Transverse colon (tissue), 4 donors: Measurements from ENCODE around the gene C12orf56. TPM values are rescaled to one million over a fixed set of nuclear protein-coding genes. Genes with fewer than 3 reads are reported as not detected.

ENCODE experiments used
- DNase-seq: peaks from one replicate; pipeline ENCODE4 v3.0.0-alpha.2; 2019
- H3K27ac ChIP-seq, 4 donors: fragments of 200-600 bp; sonication (generic); 2 replicates each; pipeline ENCODE4 v1.5.1; 2016 to 2018; ENCODE audit warnings: inconsistent platforms in 4 of 4
- H3K27me3 ChIP-seq: fragments of 200-600 bp; sonication (generic); 2 replicates; pipeline ENCODE4 v1.5.1; 2017; ENCODE audit warnings: inconsistent platforms
- H3K36me3 ChIP-seq, 4 donors: fragments of 200-600 bp; sonication (generic); 2 replicates each; pipeline ENCODE4 v1.5.1; 2017 to 2019; ENCODE audit warnings: inconsistent platforms in 4 of 4
- H3K4me1 ChIP-seq, 4 donors: fragments of 200-600 bp; sonication (generic); 2 replicates each; pipeline ENCODE4 v1.5.1; 2017 to 2020; ENCODE audit warnings: inconsistent platforms in 4 of 4
- H3K4me3 ChIP-seq, 4 donors: fragments of 200-600 bp; sonication (generic); 1 replicate in 1 of 4; 2 replicates in 3 of 4; pipeline versions ENCODE4 v1.5.1 to v1.6.1; 2017 to 2019; ENCODE audit warnings: inconsistent platforms in 4 of 4
- H3K9me3 ChIP-seq, 2 donors: fragments of 200-600 bp; sonication (generic); 2 replicates each; pipeline ENCODE4 v1.5.1; 2017 to 2019; ENCODE audit warnings: inconsistent platforms in 2 of 2
- CTCF ChIP-seq, 5 experiments: fragments of 200-600 bp in 3 of 5; fragments of 450-650 bp in 2 of 5; sonication (generic) in 3 of 5; IDR thresholded peaks; 1 replicate in 2 of 5; 2 replicates in 3 of 5; pipeline ENCODE4 v1.5.1; 2016 to 2017; ENCODE audit warnings: antibody characterized with exemption in 5 of 5, inconsistent platforms in 3 of 5, mild to moderate bottlenecking in 2 of 5, moderate library complexity in 1 of 5
- EP300 ChIP-seq: sonication (generic); formaldehyde crosslinking; IDR thresholded peaks from one replicate; pipeline ENCODE4 v1.6.1; 2017; ENCODE audit warnings: antibody characterized with exemption, low read depth
- POLR2A ChIP-seq: fragments of 450-650 bp; IDR thresholded peaks from one replicate; pipeline ENCODE4 v1.6.1; 2016; ENCODE audit warnings: antibody characterized with exemption, mild to moderate bottlenecking, moderate library complexity
- POLR2AphosphoS5 ChIP-seq, 3 donors: sonication (generic); formaldehyde crosslinking; IDR thresholded peaks; one replicate each; pipeline ENCODE4 v1.6.1; 2016; ENCODE audit warnings: antibody characterized with exemption in 3 of 3
- WGBS, 2 donors: methylation state at CpG; one replicate each; pipeline ENCODE4 v1.1.5; 2018; ENCODE audit warnings: low coverage in 1 of 2; 5-methylcytosine and 5-hydroxymethylcytosine counted together
- in situ Hi-C, 4 donors: fragments of 200-750 bp; cut with MboI; loops; one replicate each; pipeline versions ENCODE4 v1.15.0 to v1.15.1; 2017; ENCODE audit warnings: low sequenced_read_pairs in 3 of 4, low pct_ligation_motif_present in 1 of 4, low pct_unique_long_range_greater_than_20kb in 1 of 4
- intact Hi-C: fragments of 100-400 bp; cut with DNase I; formaldehyde crosslinking; loops from one replicate; pipeline ENCODE4 v1.15.1; 2023; ENCODE audit warnings: low total_unique reads
- total RNA-seq, 4 donors: library from RNA; depleted of rRNA; stranded (reverse); fragments of >200 nt; gene quantifications; one replicate each; pipeline ENCODE4 v1.1.0, GENCODE V29; 2016

Gene C12orf56
- total RNA-seq, 4 donors from 2014 or later: 0.32 to 0.41 TPM; not detected in 2

GRCh38 chr12:64418209-64418608, 27.7 kb upstream of the C12orf56 start:
- H3K27ac ChIP-seq: no peak overlapping the region
- peaks cover 0 to 71% (median 35%) of the 10 kb centered on the region in 4 donors for H3K36me3 ChIP-seq
- TF ChIP-seq EP300 (no peak), CTCF (IDR thresholded peaks at IDR 0.05) (no peak), POLR2A (no peak), POLR2AphosphoS5 (IDR thresholded peaks at IDR 0.05) (no peak)
- H3K4me3 ChIP-seq: no peak overlapping the region
- intact Hi-C loops: no loop called here
- in situ Hi-C loops: loop anchor here in 1 of 4 donors (25.0 kb wide), 1 partner anchor 581 kb away; the partner anchor contains the start of gene SRGAP1
- no peaks in the 10 kb centered on the region for H3K4me1 ChIP-seq
- no peaks in the 10 kb centered on the region for H3K9me3 ChIP-seq
- DNase-seq: no peak
- no peaks in the 10 kb centered on the region for H3K27me3 ChIP-seq

- H3K4me3 ChIP-seq: no peak overlapping the region
- in situ Hi-C loops: loop anchor here in 1 of 4 donors (25.0 kb wide), 1 partner anchor 577 kb away; the partner anchor contains the start of gene SRGAP1
- no peak for TF ChIP-seq EP300
- no peak for TF ChIP-seq POLR2AphosphoS5 (IDR thresholded peaks at IDR 0.05)
- TF ChIP-seq POLR2A: no peak
- no peak for TF ChIP-seq CTCF (IDR thresholded peaks at IDR 0.05)
- DNase-seq: no peak
- H3K27me3 ChIP-seq: no peaks in the 10 kb centered on the region
- no peaks in the 10 kb centered on the region for H3K4me1 ChIP-seq
- 89 to 93% methylated on average over 2 of the region's 2 CpGs for WGBS, 2 donors
- H3K27ac ChIP-seq: no peak overlapping the region
- H3K9me3 ChIP-seq: no peaks in the 10 kb centered on the region
- H3K36me3 ChIP-seq: peaks cover 0 to 69% (median 31%) of the 10 kb centered on the region in 4 donors
- intact Hi-C loops: no loop called here
Measured at GRCh38 chr12:64413884-64414283, 23.3 kb upstream of the C12orf56 start.

- in situ Hi-C loops (loop anchor here in 1 of 4 donors (25.0 kb wide), 1 partner anchor 575 kb away; the partner anchor contains the start of gene SRGAP1), intact Hi-C loops (no loop called here)
- no peak for DNase-seq
- no peak overlapping the region for H3K4me3 ChIP-seq
- no peaks in the 10 kb centered on the region for H3K4me1 ChIP-seq
- H3K36me3 ChIP-seq: peaks cover 0 to 58% (median 26%) of the 10 kb centered on the region in 4 donors
- WGBS, 2 donors: 98% methylated on average over 2 of the region's 2 CpGs; no CpG with 5 or more reads in 1 of the 2 donors
- no peaks in the 10 kb centered on the region for H3K27me3 ChIP-seq
- H3K9me3 ChIP-seq: no peaks in the 10 kb centered on the region
- TF ChIP-seq CTCF (IDR thresholded peaks at IDR 0.05) (no peak), EP300 (no peak), POLR2AphosphoS5 (IDR thresholded peaks at IDR 0.05) (no peak), POLR2A (no peak)
- H3K27ac ChIP-seq: no peak overlapping the region
Measured at GRCh38 chr12:64412459-64412858, 21.9 kb upstream of the C12orf56 start.

GRCh38 chr12:64411427-64411826, 20.9 kb upstream of the C12orf56 start:
- Histone ChIP-seq H3K27me3 (no peaks in the 10 kb centered on the region), H3K9me3 (no peaks in the 10 kb centered on the region), H3K36me3 (peaks cover 0 to 48% (median 20%) of the 10 kb centered on the region in 4 donors), H3K4me3 (no peak overlapping the region), H3K27ac (no peak overlapping the region), H3K4me1 (no peaks in the 10 kb centered on the region)
- in situ Hi-C loops: loop anchor here in 1 of 4 donors (25.0 kb wide), 1 partner anchor 574 kb away; the partner anchor contains the start of gene SRGAP1
- DNase-seq: no peak
- WGBS, 2 donors: 94 to 100% methylated on average over 2 of the region's 2 CpGs
- TF ChIP-seq POLR2A: no peak
- TF ChIP-seq EP300: no peak
- TF ChIP-seq POLR2AphosphoS5 (IDR thresholded peaks at IDR 0.05): no peak
- no peak for TF ChIP-seq CTCF (IDR thresholded peaks at IDR 0.05)
- intact Hi-C loops: no loop called here
